Activated CD8-positive, alpha-beta memory T cell treated with anti-CD3 and anti-CD28 coated beads, Interleukin-2, amount 10 ng/mL, durations not matched to agents 7 days and 5 days (primary cell): ENCODE results near the gene PNPT1. TPM values are rescaled to one million over a fixed set of nuclear protein-coding genes. Genes with fewer than 3 reads are reported as not detected.

Experiments used
- ATAC-seq: fragments of 150-1000 bp; cut with Tn5 transposase; one replicate; pipeline ENCODE4 v1.10.0; 2021; ENCODE audit warnings: moderate library complexity
- CTCF ChIA-PET: fragments of 350-600 bp; sonication (Branson Sonifier 250); formaldehyde crosslinking; loops from one replicate; lab custom pipeline; 2021; ENCODE audit warnings: antibody characterized with exemption; lab: Charles Lee
- DNase-seq: peaks from one replicate; pipeline ENCODE4 v3.0.0-alpha.2; 2020
- H3K27ac Mint-ChIP-seq: one replicate; pipeline ENCODE4 v1.8.0; 2021; ENCODE audit warnings: mild to moderate bottlenecking, mixed read lengths
- H3K27me3 Mint-ChIP-seq: one replicate; pipeline ENCODE4 v1.8.0; 2021; ENCODE audit warnings: mixed read lengths
- H3K36me3 Mint-ChIP-seq: one replicate; pipeline ENCODE4 v1.8.0; 2021; ENCODE audit warnings: mild to moderate bottlenecking, mixed read lengths
- H3K4me1 Mint-ChIP-seq: one replicate; pipeline ENCODE4 v1.8.0; 2021; ENCODE audit warnings: mixed read lengths
- H3K4me3 Mint-ChIP-seq: one replicate; pipeline ENCODE4 v1.8.0; 2021; ENCODE audit warnings: mild to moderate bottlenecking, moderate library complexity, mixed read lengths
- H3K9me3 Mint-ChIP-seq: one replicate; pipeline ENCODE4 v1.8.0; 2022; ENCODE audit warnings: low read depth, mixed read lengths
- total RNA-seq, 2 experiments: library from RNA; stranded (reverse); gene quantifications; one replicate each; pipeline ENCODE4 v1.2.3, GENCODE V29; 2021

PNPT1 gene
- total RNA-seq, 2 experiments from 2014 or later: 67.6 to 73.9 TPM

GRCh38 chr2:55627915-55628314, 65.7 kb downstream of the PNPT1 start:
- DNase-seq: no peak
- peaks cover 17% of the 10 kb centered on the region for H3K36me3 Mint-ChIP-seq
- peaks cover 10% of the 10 kb centered on the region for H3K4me1 Mint-ChIP-seq
- no peaks in the 10 kb centered on the region for H3K9me3 Mint-ChIP-seq
- no peak overlapping the region for H3K27ac Mint-ChIP-seq
- no peak overlapping the region for H3K4me3 Mint-ChIP-seq
- no peaks in the 10 kb centered on the region for H3K27me3 Mint-ChIP-seq
- ATAC-seq: no peak
- CTCF ChIA-PET: interaction anchor here (1.9 kb wide), 1 partner anchor 10 kb away, joined by 5 read pairs; no protein-coding TSS in a partner anchor

- CTCF ChIA-PET: no interaction called here
- peaks cover 8% of the 10 kb centered on the region for H3K36me3 Mint-ChIP-seq
- H3K4me3 Mint-ChIP-seq: no peak overlapping the region
- peaks cover 31% of the 10 kb centered on the region for H3K4me1 Mint-ChIP-seq
- DNase-seq (no peak), ATAC-seq (no peak)
- H3K27me3 Mint-ChIP-seq: no peaks in the 10 kb centered on the region
- H3K9me3 Mint-ChIP-seq: no peaks in the 10 kb centered on the region
- no peak overlapping the region for H3K27ac Mint-ChIP-seq
These were observed 71.8 kb downstream of the PNPT1 start for GRCh38 chr2:55621802-55622201.

- DNase-seq: no peak
- Mint-ChIP-seq H3K27me3 (no peaks in the 10 kb centered on the region), H3K36me3 (peaks cover 13% of the 10 kb centered on the region), H3K4me3 (no peak overlapping the region), H3K4me1 (peaks cover 35% of the 10 kb centered on the region), H3K9me3 (no peaks in the 10 kb centered on the region), H3K27ac (peak overlapping the region; percentile 43)
- ATAC-seq: no peak
- CTCF ChIA-PET: interaction anchor here (1.0 to 1.2 kb wide), 2 partner anchors 12 to 135 kb away, joined by 3 to 4 read pairs; no protein-coding TSS in a partner anchor
These were observed 73.4 kb downstream of the PNPT1 start for GRCh38 chr2:55620123-55620779.

GRCh38 chr2:55618275-55619055, 75.2 kb downstream of the PNPT1 start:
- peak; percentile 70 for DNase-seq
- no peak overlapping the region for H3K4me3 Mint-ChIP-seq
- H3K27me3 Mint-ChIP-seq: no peaks in the 10 kb centered on the region
- peaks cover 42% of the 10 kb centered on the region for H3K4me1 Mint-ChIP-seq
- CTCF ChIA-PET: interaction anchor here (1.1 to 1.3 kb wide), 3 partner anchors 9 to 98 kb away, joined by 3 to 5 read pairs (median 5); no protein-coding TSS in a partner anchor
- H3K36me3 Mint-ChIP-seq: peaks cover 24% of the 10 kb centered on the region
- no peak overlapping the region for H3K27ac Mint-ChIP-seq
- no peaks in the 10 kb centered on the region for H3K9me3 Mint-ChIP-seq
- ATAC-seq: peak; percentile 21

- no peak for DNase-seq
- peaks cover 41% of the 10 kb centered on the region for H3K4me1 Mint-ChIP-seq
- H3K9me3 Mint-ChIP-seq: no peaks in the 10 kb centered on the region
- peaks cover 28% of the 10 kb centered on the region for H3K36me3 Mint-ChIP-seq
- no peaks in the 10 kb centered on the region for H3K27me3 Mint-ChIP-seq
- H3K4me3 Mint-ChIP-seq: no peak overlapping the region
- no peak overlapping the region for H3K27ac Mint-ChIP-seq
- CTCF ChIA-PET: interaction anchor here (1.1 to 1.3 kb wide), 3 partner anchors 9 to 98 kb away, joined by 3 to 5 read pairs (median 5); no protein-coding TSS in a partner anchor
- no peak for ATAC-seq
These were observed 75.7 kb downstream of the PNPT1 start for GRCh38 chr2:55618025-55618274.

- Mint-ChIP-seq H3K9me3 (no peaks in the 10 kb centered on the region), H3K4me3 (no peak within 1 kb of the TSS), H3K36me3 (peaks cover 31% of the 10 kb centered on the region), H3K27ac (no peak within 1 kb of the TSS), H3K27me3 (no peaks in the 10 kb centered on the region), H3K4me1 (peaks cover 38% of the 10 kb centered on the region)
- peak; percentile 92 for ATAC-seq
- peak; percentile 99 for DNase-seq
- CTCF ChIA-PET: interaction anchor here (0.6 to 1.3 kb wide), 4 partner anchors 10 to 97 kb away, joined by 3 to 5 read pairs (median 4); no protein-coding TSS in a partner anchor
These were observed 76.2 kb downstream of the PNPT1 start, which contains the start of gene PPP4R3B for GRCh38 chr2:55617175-55618024. Gene PPP4R3B, minus strand, starts transcription at chr2:55617622. Its CDS starts 337 bp downstream, at chr2:55617285.

GRCh38 chr2:55616551-55617174, 77.0 kb downstream of the PNPT1 start:
- peaks cover 38% of the 10 kb centered on the region for H3K36me3 Mint-ChIP-seq
- no peaks in the 10 kb centered on the region for H3K9me3 Mint-ChIP-seq
- peak; percentile 60 for DNase-seq
- peaks cover 39% of the 10 kb centered on the region for H3K4me1 Mint-ChIP-seq
- peak; percentile 5 for ATAC-seq
- no peak overlapping the region for H3K4me3 Mint-ChIP-seq
- no peak overlapping the region for H3K27ac Mint-ChIP-seq
- no peaks in the 10 kb centered on the region for H3K27me3 Mint-ChIP-seq
- CTCF ChIA-PET: interaction anchor here (0.6 kb wide), 1 partner anchor 27 kb away, joined by 3 read pairs; no protein-coding TSS in a partner anchor

- peaks cover 55% of the 10 kb centered on the region for H3K36me3 Mint-ChIP-seq
- no peaks in the 10 kb centered on the region for H3K27me3 Mint-ChIP-seq
- CTCF ChIA-PET: no interaction called here
- no peak overlapping the region for H3K27ac Mint-ChIP-seq
- no peak overlapping the region for H3K4me3 Mint-ChIP-seq
- no peaks in the 10 kb centered on the region for H3K9me3 Mint-ChIP-seq
- peaks cover 38% of the 10 kb centered on the region for H3K4me1 Mint-ChIP-seq
- no peak for ATAC-seq
- no peak for DNase-seq
These were observed 81.6 kb downstream of the PNPT1 start for GRCh38 chr2:55611997-55612396.

- CTCF ChIA-PET: interaction anchor here (1.3 kb wide), 1 partner anchor 92 kb away, joined by 3 read pairs; the partner anchor contains the start of gene CFAP36
- peak overlapping the region; percentile 5 for H3K27ac Mint-ChIP-seq
- H3K9me3 Mint-ChIP-seq: no peaks in the 10 kb centered on the region
- H3K4me3 Mint-ChIP-seq: no peak overlapping the region
- DNase-seq: no peak
- no peak for ATAC-seq
- H3K27me3 Mint-ChIP-seq: no peaks in the 10 kb centered on the region
- peaks cover 40% of the 10 kb centered on the region for H3K4me1 Mint-ChIP-seq
- peaks cover 56% of the 10 kb centered on the region for H3K36me3 Mint-ChIP-seq
These were observed 82.5 kb downstream of the PNPT1 start for GRCh38 chr2:55610954-55611743.

- CTCF ChIA-PET: interaction anchor here (1.3 kb wide), 1 partner anchor 90 kb away, joined by 3 read pairs; the partner anchor contains the start of gene CFAP36
- Mint-ChIP-seq H3K27me3 (no peaks in the 10 kb centered on the region), H3K9me3 (no peaks in the 10 kb centered on the region), H3K4me3 (no peak overlapping the region), H3K4me1 (peaks cover 38% of the 10 kb centered on the region), H3K36me3 (peaks cover 52% of the 10 kb centered on the region), H3K27ac (peak overlapping the region; percentile 30)
- DNase-seq (no peak), ATAC-seq (no peak)
These were observed 83.6 kb downstream of the PNPT1 start for GRCh38 chr2:55609938-55610578.

- Mint-ChIP-seq H3K27ac (no peak overlapping the region), H3K4me3 (no peak overlapping the region), H3K36me3 (peaks cover 49% of the 10 kb centered on the region), H3K9me3 (no peaks in the 10 kb centered on the region), H3K4me1 (peaks cover 38% of the 10 kb centered on the region), H3K27me3 (no peaks in the 10 kb centered on the region)
- CTCF ChIA-PET: interaction anchor here (1.4 kb wide), 1 partner anchor 10 kb away, joined by 3 read pairs; no protein-coding TSS in a partner anchor
- ATAC-seq (no peak), DNase-seq (no peak)
These were observed 84.3 kb downstream of the PNPT1 start for GRCh38 chr2:55609193-55609794.
